Measurements from ENCODE around the gene PCDHA8. TPM values are rescaled to one million over a fixed set of nuclear protein-coding genes. Genes with fewer than 3 reads are reported as not detected.
"Not testable (repeated sequence)": the region's sequence is repeated elsewhere in the genome, so short reads cannot be mapped to it uniquely, and the experiment has no call there.

PCDHA8 gene
- total RNA-seq, 8 experiments from 2014 or later, result 0.31 to 3.2 (median 2.2) TPM; not detected in 2

- no peak within 1 kb of the TSS for H3K27ac ChIP-seq
- WGBS, 10 experiments, result 8 to 100% (median 70%) methylated on average over 1 to 8 of the region's 8 CpGs
- in situ Hi-C loops (cut with MboI; ENCODE audit: low pct_unique_long_range_greater_than_20kb in 2 of 9, low sequenced_read_pairs in 9 of 9, unreplicated experiment in 9 of 9), result no loop called here
- ATAC-seq (replicated peaks in 6 of 8), result no peak
- no peak within 1 kb of the TSS for H3K4me3 ChIP-seq
- no peaks in the 10 kb centered on the region for H3K4me1 ChIP-seq (replicated peaks in 1 of 2)
Measured at GRCh38 chr5:140833993-140834392, 7.0 kb upstream of the PCDHA8 start, which contains the start of gene PCDHA7. Gene PCDHA7, plus strand, starts transcription at chr5:140834269. Its CDS starts 115 bp downstream, at chr5:140834384.

GRCh38 chr5:140834439-140835008, 6.5 kb upstream of the PCDHA8 start:
- H3K4me3 ChIP-seq; H3K27ac ChIP-seq; in situ Hi-C loops (cut with MboI; ENCODE audit: low pct_unique_long_range_greater_than_20kb in 2 of 9, low sequenced_read_pairs in 9 of 9, unreplicated experiment in 9 of 9); H3K4me1 ChIP-seq (replicated peaks in 1 of 2); ATAC-seq (replicated peaks in 6 of 8): not testable (repeated sequence)
- 29 to 100% (median 88%) methylated on average over 1 to 10 of the region's 38 CpGs; no CpG with 5 or more reads in 6 of the 10 experiments for WGBS, 10 experiments

GRCh38 chr5:140835622-140836510, 5.1 kb upstream of the PCDHA8 start:
- no peak for ATAC-seq (replicated peaks in 6 of 8)
- H3K4me1 ChIP-seq (replicated peaks in 1 of 2), result no peaks in the 10 kb centered on the region
- in situ Hi-C loops (cut with MboI; ENCODE audit: low pct_unique_long_range_greater_than_20kb in 2 of 9, low sequenced_read_pairs in 9 of 9, unreplicated experiment in 9 of 9), result no loop called here
- 40 to 100% (median 95%) methylated on average over 3 to 39 of the region's 103 CpGs; no CpG with 5 or more reads in 1 of the 10 experiments for WGBS, 10 experiments
- H3K27ac ChIP-seq, result no peak overlapping the region
- no peak overlapping the region for H3K4me3 ChIP-seq

GRCh38 chr5:140842798-140843733, 2.1 kb downstream of the PCDHA8 start:
- 20 to 96% (median 85%) methylated on average over 1 to 15 of the region's 87 CpGs; no CpG with 5 or more reads in 3 of the 10 experiments for whole genome bisulfite sequencing, 10 experiments
- in situ Hi-C loops (cut with MboI; ENCODE audit: low pct_unique_long_range_greater_than_20kb in 2 of 9, low sequenced_read_pairs in 9 of 9, unreplicated experiment in 9 of 9), result no loop called here

GRCh38 chr5:140848139-140849102, 7.4 kb downstream of the PCDHA8 start, which contains the start of gene PCDHA9:
Gene PCDHA9, plus strand, starts transcription at chr5:140848382. Its CDS starts 114 bp downstream, at chr5:140848496.
- ATAC-seq (replicated peaks in 6 of 8), result peak in 1 of 8 experiments; percentile 41
- H3K4me3 ChIP-seq; H3K27ac ChIP-seq; in situ Hi-C loops (cut with MboI; ENCODE audit: low pct_unique_long_range_greater_than_20kb in 2 of 9, low sequenced_read_pairs in 9 of 9, unreplicated experiment in 9 of 9); H3K4me1 ChIP-seq (replicated peaks in 1 of 2): not testable (repeated sequence)
- WGBS, 10 experiments, result 3 to 96% (median 74%) methylated on average over 4 to 17 of the region's 48 CpGs; no CpG with 5 or more reads in 1 of the 10 experiments

More at GRCh38 chr5:140842798-140843733, 2.1 kb downstream of the PCDHA8 start:
- ATAC-seq (replicated peaks in 6 of 8), result no peak
- H3K4me1 ChIP-seq (replicated peaks in 1 of 2), result no peaks in the 10 kb centered on the region
- no peak overlapping the region for H3K4me3 ChIP-seq
- no peak overlapping the region for H3K27ac ChIP-seq

- 75 to 99% (median 90%) methylated on average over 1 to 32 of the region's 101 CpGs; no CpG with 5 or more reads in 3 of the 10 experiments for WGBS, 10 experiments
- not testable (repeated sequence) for H3K4me3 ChIP-seq; H3K4me1 ChIP-seq (replicated peaks in 1 of 2); H3K27ac ChIP-seq; ATAC-seq (replicated peaks in 6 of 8)
- in situ Hi-C loops (cut with MboI; ENCODE audit: low pct_unique_long_range_greater_than_20kb in 2 of 9, low sequenced_read_pairs in 9 of 9, unreplicated experiment in 9 of 9), result loop anchor here in 1 of 9 experiments (25.0 kb wide), 1 partner anchor 187 kb away; no protein-coding TSS in a partner anchor
Measured at GRCh38 chr5:140849831-140850634, 9.0 kb downstream of the PCDHA8 start.

- in situ Hi-C loops (cut with MboI; ENCODE audit: low pct_unique_long_range_greater_than_20kb in 2 of 9, low sequenced_read_pairs in 9 of 9, unreplicated experiment in 9 of 9), result loop anchor here in 1 of 9 experiments (25.0 kb wide), 1 partner anchor 181 kb away; no protein-coding TSS in a partner anchor
- ATAC-seq (replicated peaks in 6 of 8), result peak in 1 of 8 experiments; percentile 43
- WGBS, 10 experiments, result 10 to 89% (median 54%) methylated on average over 2 to 19 of the region's 44 CpGs
- Histone ChIP-seq H3K27ac (no peak within 1 kb of the TSS), H3K4me3 (peak within 1 kb of the TSS in 1 of 5 donors; percentile 6), H3K4me1 (replicated peaks in 1 of 2) (no peaks in the 10 kb centered on the region)
Measured at GRCh38 chr5:140855772-140856674, 15.0 kb downstream of the PCDHA8 start, which contains the start of gene PCDHA10. Gene PCDHA10, plus strand, starts transcription at chr5:140855897. Its CDS starts 152 bp downstream, at chr5:140856049.

- Histone ChIP-seq H3K4me1 (replicated peaks in 1 of 2) (no peaks in the 10 kb centered on the region), H3K4me3 (no peak overlapping the region), H3K27ac (no peak overlapping the region)
- WGBS, 10 experiments, result 57 to 96% (median 93%) methylated on average over 3 to 31 of the region's 94 CpGs; no CpG with 5 or more reads in 4 of the 10 experiments
- no peak for ATAC-seq (replicated peaks in 6 of 8)
- in situ Hi-C loops (cut with MboI; ENCODE audit: low pct_unique_long_range_greater_than_20kb in 2 of 9, low sequenced_read_pairs in 9 of 9, unreplicated experiment in 9 of 9), result loop anchor here in 1 of 9 experiments (25.0 kb wide), 1 partner anchor 180 kb away; no protein-coding TSS in a partner anchor
Measured at GRCh38 chr5:140857177-140857986, 16.4 kb downstream of the PCDHA8 start.

- no peak for ATAC-seq (replicated peaks in 6 of 8)
- no peaks in the 10 kb centered on the region for H3K4me1 ChIP-seq (replicated peaks in 1 of 2)
- no peak overlapping the region for H3K4me3 ChIP-seq
- H3K27ac ChIP-seq, result no peak overlapping the region
- 80 to 95% methylated on average over 1 to 11 of the region's 22 CpGs; no CpG with 5 or more reads in 8 of the 10 experiments for WGBS, 10 experiments
- in situ Hi-C loops (cut with MboI; ENCODE audit: low pct_unique_long_range_greater_than_20kb in 2 of 9, low sequenced_read_pairs in 9 of 9, unreplicated experiment in 9 of 9), result loop anchor here in 1 of 9 experiments (25.0 kb wide), 1 partner anchor 179 kb away; no protein-coding TSS in a partner anchor
Measured at GRCh38 chr5:140857987-140858240, 16.9 kb downstream of the PCDHA8 start.
